Neural cell (in vitro differentiated cells): ENCODE data around the gene PHACTR3.

Experiments
- CTCF ChIP-seq: fragments of 450-650 bp; IDR thresholded peaks from 2 replicates; pipeline ENCODE4 v1.5.1; 2014; ENCODE audit warnings: antibody characterized with exemption, mild to moderate bottlenecking, moderate library complexity; ENCODE audit not compliant: poor library complexity, severe bottlenecking
- EP300 ChIP-seq: fragments of 450-650 bp; conservative IDR thresholded peaks from 2 replicates; pipeline ENCODE4 v1.6.1; 2014; ENCODE audit warnings: antibody characterized with exemption, mild to moderate bottlenecking, moderate library complexity; ENCODE audit not compliant: poor library complexity, severe bottlenecking
- EZH2 ChIP-seq: fragments of 200-600, 300-800 bp; shearing (Covaris generic), sonication (generic); IDR thresholded peaks from 2 replicates; pipeline ENCODE4 v1.6.1; 2014; ENCODE audit warnings: antibody characterized with exemption, low read length, borderline replicate concordance, mild to moderate bottlenecking; ENCODE audit not compliant: insufficient read depth, poor library complexity, severe bottlenecking
- MXI1 ChIP-seq: fragments of 450-650 bp; conservative IDR thresholded peaks from 2 replicates; pipeline ENCODE4 v1.6.1; 2014; ENCODE audit warnings: antibody characterized with exemption, mild to moderate bottlenecking; ENCODE audit not compliant: poor library complexity, severe bottlenecking
- POLR2AphosphoS5 ChIP-seq: IDR thresholded peaks from 2 replicates; pipeline ENCODE4 v1.6.1; 2012
- RAD21 ChIP-seq: fragments of 450-650 bp; conservative IDR thresholded peaks from 2 replicates; pipeline ENCODE4 v1.6.1; 2014; ENCODE audit warnings: antibody characterized with exemption, mild to moderate bottlenecking, moderate library complexity
- REST ChIP-seq: IDR thresholded peaks from 2 replicates; pipeline ENCODE4 v1.6.1; 2012; ENCODE audit warnings: borderline replicate concordance
- SMC3 ChIP-seq: fragments of 450-650 bp; conservative IDR thresholded peaks from 2 replicates; pipeline ENCODE4 v1.6.1; 2014; ENCODE audit warnings: antibody characterized with exemption, mild to moderate bottlenecking, moderate library complexity; ENCODE audit not compliant: poor library complexity
- TAF1 ChIP-seq: IDR thresholded peaks from 2 replicates; pipeline ENCODE4 v1.6.1; 2012; ENCODE audit warnings: low read depth

- no peak for TF ChIP-seq CTCF
- no peak for TF ChIP-seq POLR2AphosphoS5
- TF ChIP-seq EZH2 = no peak
- no peak for TF ChIP-seq EP300
- TF ChIP-seq RAD21 = no peak
- TF ChIP-seq SMC3 = no peak
- no peak for TF ChIP-seq TAF1
- no peak for TF ChIP-seq REST
- no peak for TF ChIP-seq MXI1
Observed at GRCh38 chr20:59678288-59678687, 73.9 kb downstream of the PHACTR3 start.
